ENCODE data around the gene STAT2.
A peak's percentile ranks its signal among the peaks of the same experiment; 100 is the strongest.
"Not testable (repeated sequence)": the region's sequence is repeated elsewhere in the genome, so short reads cannot be mapped to it uniquely, and the experiment has no call there.

STAT2 gene

GRCh38 chr12:56326126-56326525, 33.8 kb downstream of the STAT2 start:
- DNase-seq (ENCODE audit: low read depth), result no peak

DNA sequence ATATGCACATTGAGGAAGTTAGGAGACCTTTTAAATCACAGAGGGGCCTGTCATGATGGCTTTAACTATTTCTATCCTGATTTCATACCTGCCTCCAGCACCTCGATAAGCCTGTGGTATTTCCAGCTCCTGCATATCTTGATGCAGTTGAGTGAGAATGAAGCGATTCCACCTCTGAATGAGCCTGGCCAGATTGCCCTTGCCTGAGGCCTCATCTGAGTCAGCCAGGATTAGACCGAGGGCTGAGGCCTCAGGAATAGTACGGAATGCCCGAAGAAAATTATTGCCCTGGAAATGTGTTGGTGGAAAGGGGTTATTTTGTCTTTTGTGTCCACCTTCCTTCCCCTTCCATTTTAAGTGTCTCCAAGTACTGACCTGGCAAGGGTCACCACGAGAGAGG, 35.7 kb downstream of the STAT2 start:
- no peak for DNase-seq (ENCODE audit: low read depth)

DNA sequence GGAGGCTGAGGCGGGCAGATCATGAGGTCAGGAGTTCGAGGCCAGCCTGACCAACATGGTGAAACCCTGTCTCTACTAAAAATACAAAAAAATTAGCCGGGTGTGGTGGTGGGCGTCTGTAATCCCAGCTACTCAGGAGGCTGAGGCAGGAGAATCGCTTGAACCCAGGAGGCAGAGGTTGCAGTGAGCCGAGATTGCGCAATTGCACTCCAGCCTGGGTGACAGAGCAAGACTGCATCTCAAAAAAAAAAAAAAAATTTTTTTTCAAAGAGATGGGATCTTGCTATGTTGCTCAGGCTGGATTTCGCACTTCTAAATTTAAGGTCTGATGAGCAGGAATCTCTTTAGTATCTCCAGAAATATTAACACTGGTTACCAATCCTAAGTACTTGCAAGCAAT, 38.3 kb downstream of the STAT2 start:
- not testable (repeated sequence) for DNase-seq (ENCODE audit: low read depth)

DNA sequence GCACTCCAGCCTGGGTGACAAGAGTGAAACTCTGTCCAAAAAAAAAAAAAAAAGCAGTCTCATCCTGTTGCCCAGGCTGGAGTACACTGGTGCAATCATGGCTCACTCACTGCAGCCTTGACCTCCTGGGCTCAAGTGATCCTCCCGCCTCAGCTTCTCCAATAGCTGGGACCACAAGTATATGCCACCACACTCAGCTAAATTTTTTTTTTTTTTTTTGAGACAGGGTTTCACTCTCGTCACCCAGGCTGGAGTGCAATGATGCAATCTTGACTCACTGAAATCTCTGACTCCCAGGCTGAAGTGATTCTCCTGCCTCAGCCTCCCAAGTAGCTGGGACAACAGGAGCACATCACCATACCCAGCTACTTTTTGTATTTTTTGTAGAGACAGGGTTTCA, 38.9 kb downstream of the STAT2 start:
- no peak for DNase-seq (ENCODE audit: low read depth)

- no peak for DNase-seq (ENCODE audit: low read depth)
These were observed 42.2 kb downstream of the STAT2 start for GRCh38 chr12:56317675-56318074.

GRCh38 chr12:56315622-56316473, 44.1 kb downstream of the STAT2 start, which contains the start of gene CNPY2:
Gene CNPY2 (minus strand): TSS chr12:56315988. CDS start chr12:56315217, 771 bp downstream.
- peak; percentile 93 for DNase-seq (ENCODE audit: low read depth)

DNA sequence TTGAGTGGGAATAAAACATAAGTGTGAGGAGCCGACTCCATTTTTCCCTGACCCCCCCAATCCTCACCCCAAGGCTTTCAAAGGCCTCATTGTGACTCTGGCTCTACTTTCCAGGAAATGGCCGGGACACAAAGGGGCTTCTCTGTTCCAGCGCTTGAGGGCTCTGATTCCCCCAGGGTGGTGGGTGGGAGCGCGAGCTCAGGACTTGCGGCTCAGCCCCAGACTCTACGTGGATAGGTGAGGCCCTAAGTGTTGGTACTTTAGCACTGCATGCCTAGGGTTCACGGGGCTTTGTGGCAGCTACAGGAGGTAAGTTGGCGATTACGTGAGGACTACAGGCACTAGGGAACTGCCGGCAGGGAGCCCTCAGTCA, 44.7 kb downstream of the STAT2 start:
- DNase-seq (ENCODE audit: low read depth), result no peak

- no peak for DNase-seq (ENCODE audit: low read depth)
These were observed 48.9 kb downstream of the STAT2 start for GRCh38 chr12:56311003-56311402.

GRCh38 chr12:56308714-56309113, 51.2 kb downstream of the STAT2 start:
- DNase-seq (ENCODE audit: low read depth), result no peak

- no peak for DNase-seq (ENCODE audit: low read depth)
These were observed 52.5 kb downstream of the STAT2 start for GRCh38 chr12:56307221-56307965.

DNA sequence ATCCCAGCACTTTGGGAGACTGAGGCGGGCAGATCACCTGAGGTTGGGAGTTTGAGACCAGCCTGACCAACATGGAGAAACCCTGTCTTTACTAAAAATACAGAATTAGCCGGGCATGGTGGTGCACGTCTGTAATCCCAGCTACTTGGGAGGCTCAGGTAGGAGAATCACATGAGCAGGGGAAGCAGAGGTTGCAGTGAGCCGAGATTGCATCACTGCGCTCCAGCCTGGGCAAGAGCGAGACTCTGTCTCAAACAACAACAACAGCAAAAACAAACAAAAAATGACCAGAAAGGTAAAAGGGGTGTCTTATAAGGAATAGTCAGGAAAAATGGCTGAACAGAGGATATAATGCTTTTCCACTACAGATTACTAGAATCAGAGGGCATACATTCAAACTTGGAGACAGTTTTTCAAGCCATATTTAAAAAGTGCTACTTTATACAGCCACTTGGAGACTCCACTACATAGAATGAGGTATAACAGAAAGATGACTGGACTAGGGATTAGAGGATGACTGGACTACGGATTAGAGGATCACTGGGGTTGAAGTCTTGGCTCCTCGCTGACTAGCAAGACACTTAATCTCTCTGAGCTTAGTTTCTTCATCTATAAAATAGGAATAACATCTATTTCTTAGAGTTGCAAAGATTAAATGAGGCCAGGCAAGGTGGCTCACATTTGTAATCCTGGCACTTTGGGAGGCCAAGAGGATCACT, 54.9 kb downstream of the STAT2 start:
- no peak for DNase-seq (ENCODE audit: low read depth)

- no peak for DNase-seq (ENCODE audit: low read depth)
These were observed 55.6 kb downstream of the STAT2 start for GRCh38 chr12:56304276-56304675.

- DNase-seq (ENCODE audit: low read depth), result no peak
These were observed 59.1 kb downstream of the STAT2 start for GRCh38 chr12:56300644-56301464.

DNA sequence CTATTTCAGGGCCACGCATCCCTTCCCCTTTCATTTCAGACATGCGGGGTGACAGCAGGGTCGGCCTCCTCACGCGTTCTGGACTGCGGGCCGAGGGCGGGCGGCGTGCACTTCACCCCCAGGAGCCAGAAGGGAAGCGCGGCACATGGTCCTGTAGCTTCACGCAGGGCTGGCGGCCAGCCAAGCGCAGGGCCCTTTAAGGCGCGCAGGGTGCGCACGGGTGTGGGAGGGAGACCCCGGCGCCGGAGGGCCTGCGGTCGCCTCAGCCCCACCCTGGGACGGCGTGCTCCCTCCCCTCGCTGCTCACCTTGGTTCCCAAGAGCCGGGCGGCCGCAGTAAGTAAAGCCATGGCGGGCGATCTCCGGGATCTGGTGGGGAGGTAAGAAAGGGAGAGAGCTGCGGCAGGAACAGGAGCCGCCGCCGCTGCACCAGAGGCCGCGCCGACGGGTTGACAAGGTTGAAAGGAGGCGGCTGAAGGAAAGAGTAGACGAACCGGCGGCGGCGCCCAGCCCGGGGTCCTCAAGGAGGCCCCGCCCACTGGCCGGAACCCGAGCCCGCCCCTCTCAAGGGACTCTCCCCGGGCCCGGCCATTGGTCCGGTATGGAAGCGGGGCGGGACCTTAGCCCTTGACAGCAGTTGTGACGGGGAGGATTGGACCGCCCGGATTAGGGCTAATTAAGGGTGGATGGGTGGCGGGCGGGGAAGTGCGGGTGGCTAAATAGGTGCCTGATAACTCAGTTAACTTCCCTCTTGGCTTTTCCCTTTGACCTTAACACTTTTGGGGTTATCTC, 59.9 kb downstream of the STAT2 start, which contains the start of gene CS:
TSS of gene CS (minus strand) at position 478 of the 791 bp plus-strand sequence. CDS start at position 349, 129 bp downstream.
- DNase-seq (ENCODE audit: low read depth), result peak; percentile 96

- no peak for DNase-seq (ENCODE audit: low read depth)
These were observed 60.5 kb downstream of the STAT2 start for GRCh38 chr12:56299308-56299852.

- no peak for DNase-seq (ENCODE audit: low read depth)
These were observed 61.1 kb downstream of the STAT2 start for GRCh38 chr12:56298828-56299227.

GRCh38 chr12:56297400-56297799, 62.5 kb downstream of the STAT2 start:
- no peak for DNase-seq (ENCODE audit: low read depth)

- no peak for DNase-seq (ENCODE audit: low read depth)
These were observed 63.6 kb downstream of the STAT2 start for GRCh38 chr12:56296295-56296694.

DNA sequence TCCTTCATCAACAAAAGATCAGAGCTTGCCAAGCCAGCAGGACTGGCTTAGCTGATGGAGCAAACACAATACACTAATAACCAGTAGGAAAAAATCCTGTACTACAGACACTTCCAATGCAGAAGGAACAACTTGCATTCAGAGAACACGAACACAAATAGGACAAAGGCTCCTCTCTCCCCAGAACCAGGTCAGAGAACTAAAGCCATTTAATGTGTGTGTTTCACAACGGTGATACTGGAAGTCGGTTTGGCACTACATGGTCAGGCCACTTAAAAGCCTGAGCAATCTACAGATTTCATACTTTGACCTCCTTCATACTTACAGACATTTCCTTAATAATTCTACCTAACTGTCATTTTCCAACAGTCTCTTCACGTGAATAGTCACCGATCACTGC, 66.1 kb downstream of the STAT2 start:
- no peak for DNase-seq (ENCODE audit: low read depth)
